CD14-positive monocyte (primary cell): ENCODE data around the gene ABCF3. TPM values are rescaled to one million over a fixed set of nuclear protein-coding genes. Genes with fewer than 3 reads are reported as not detected.

Source experiments
- DNase-seq, 3 donors: peaks; one replicate each; pipeline ENCODE4 v3.0.0-alpha.2; 2011 to 2022
- H2AFZ ChIP-seq: 2 replicates; pipeline ENCODE4 v1.6.0; 2012; ENCODE audit warnings: mild to moderate bottlenecking, low read depth, low read length, inconsistent platforms; ENCODE audit not compliant: insufficient read depth, poor library complexity, severe bottlenecking
- H3K27ac ChIP-seq, 2 donors: 1 replicate in 1 of 2; 2 replicates in 1 of 2; pipeline ENCODE4 v1.5.1; 2012 to 2013; ENCODE audit warnings: low read length in 2 of 2, control low read depth in 1 of 2, inconsistent platforms in 1 of 2, low read depth in 1 of 2, mild to moderate bottlenecking in 1 of 2
- H3K27me3 ChIP-seq, 2 donors: one replicate each; pipeline versions ENCODE4 v1.6.0 to v1.6.1; 2011 to 2013; ENCODE audit warnings: low read length in 2 of 2; ENCODE audit not compliant: control insufficient read depth in 2 of 2, insufficient read depth in 2 of 2
- H3K36me3 ChIP-seq, 2 donors: replicated peaks in 1 of 2; 1 replicate in 1 of 2; 2 replicates in 1 of 2; pipeline versions ENCODE4 v1.5.1 to v1.6.1; 2012 to 2013; ENCODE audit warnings: low read length in 2 of 2, control low read depth in 1 of 2, inconsistent platforms in 1 of 2, mild to moderate bottlenecking in 1 of 2; ENCODE audit not compliant: insufficient read depth in 2 of 2, control insufficient read depth in 1 of 2
- H3K4me1 ChIP-seq, 2 donors: 1 replicate in 1 of 2; 2 replicates in 1 of 2; pipeline versions ENCODE4 v1.5.1 to v1.6.1; 2012 to 2013; ENCODE audit warnings: low read length in 2 of 2, control low read depth in 1 of 2, inconsistent platforms in 1 of 2, mild to moderate bottlenecking in 1 of 2, moderate library complexity in 1 of 2; ENCODE audit not compliant: insufficient read depth in 2 of 2, control insufficient read depth in 1 of 2
- H3K4me2 ChIP-seq: replicated peaks from 2 replicates; pipeline ENCODE3; 2012; ENCODE audit warnings: low read length, moderate library complexity, mild to moderate bottlenecking; ENCODE audit not compliant: poor library complexity, severe bottlenecking; ENCODE audit errors: extremely low read depth
- H3K4me3 ChIP-seq, 3 experiments: fragments of 200-600 bp in 1 of 3; sonication (generic) in 1 of 3; replicated peaks in 1 of 3; 1 replicate in 2 of 3; 2 replicates in 1 of 3; pipeline ENCODE4 v1.5.1; 2011 to 2013; ENCODE audit warnings: low read length in 3 of 3, mild to moderate bottlenecking in 3 of 3, control low read depth in 2 of 3, low read depth in 2 of 3, inconsistent platforms in 1 of 3, moderate library complexity in 1 of 3
- H3K79me2 ChIP-seq: 2 replicates; pipeline ENCODE4 v1.6.0; 2012; ENCODE audit warnings: mild to moderate bottlenecking, control low read depth, inconsistent platforms, low read length, moderate library complexity; ENCODE audit not compliant: insufficient read depth
- H3K9ac ChIP-seq: 2 replicates; pipeline ENCODE4 v1.6.0; 2017; ENCODE audit warnings: low read length, mild to moderate bottlenecking; ENCODE audit not compliant: insufficient read depth, poor library complexity, severe bottlenecking
- H3K9me3 ChIP-seq, 2 donors: replicated peaks in 1 of 2; 1 replicate in 1 of 2; 2 replicates in 1 of 2; pipeline versions ENCODE4 v1.5.1 to v1.6.1; 2012 to 2013; ENCODE audit warnings: low read length in 2 of 2, control low read depth in 1 of 2; ENCODE audit not compliant: control insufficient read depth in 1 of 2, insufficient read depth in 1 of 2
- H4K20me1 ChIP-seq: 2 replicates; pipeline ENCODE4 v1.6.0; 2012; ENCODE audit warnings: mild to moderate bottlenecking, low read length, control low read depth, moderate library complexity; ENCODE audit not compliant: insufficient read depth
- H3K27ac Mint-ChIP-seq, 7 donors: one replicate each; pipeline ENCODE4 v1.8.0; 2020; ENCODE audit warnings: mild to moderate bottlenecking in 7 of 7, mixed read lengths in 7 of 7, moderate library complexity in 6 of 7, inconsistent platforms in 2 of 7
- H3K27me3 Mint-ChIP-seq, 3 donors: one replicate each; pipeline ENCODE4 v1.8.0; 2021 to 2022; ENCODE audit warnings: low read depth in 3 of 3, mild to moderate bottlenecking in 3 of 3, mixed read lengths in 3 of 3, moderate library complexity in 3 of 3, inconsistent platforms in 1 of 3
- H3K36me3 Mint-ChIP-seq, 2 donors: one replicate each; pipeline ENCODE4 v1.8.0; 2020; ENCODE audit warnings: mixed read lengths in 2 of 2, inconsistent platforms in 1 of 2, mild to moderate bottlenecking in 1 of 2
- H3K4me1 Mint-ChIP-seq: one replicate; pipeline ENCODE4 v1.8.0; 2020; ENCODE audit warnings: mild to moderate bottlenecking, mixed read lengths
- H3K4me3 Mint-ChIP-seq, 2 donors: one replicate each; pipeline ENCODE4 v1.8.0; 2020; ENCODE audit warnings: mild to moderate bottlenecking in 2 of 2, mixed read lengths in 2 of 2, moderate library complexity in 1 of 2
- H3K9me3 Mint-ChIP-seq, 7 donors: one replicate each; pipeline ENCODE4 v1.8.0; 2020 to 2022; ENCODE audit warnings: mixed read lengths in 7 of 7, mild to moderate bottlenecking in 6 of 7, moderate library complexity in 6 of 7, inconsistent platforms in 2 of 7
- CTCF ChIP-seq: fragments of 200-600 bp; IDR thresholded peaks from one replicate; pipeline ENCODE4 v1.8.0; 2022; ENCODE audit warnings: antibody characterized with exemption, mild to moderate bottlenecking
- WGBS: methylation state at CpG from one replicate; pipeline ENCODE4 v1.1.5; 2013; ENCODE audit warnings: missing lambda C conversion rate; ENCODE audit not compliant: insufficient coverage; 5-methylcytosine and 5-hydroxymethylcytosine counted together
- intact Hi-C, 2 donors: fragments of 100-400 bp; cut with micrococcal nuclease; formaldehyde crosslinking; loops; one replicate each; pipeline versions ENCODE4 v1.15.0 to v1.15.1; 2023
- polyA plus RNA-seq, 3 donors: library from polyadenylated mRNA; depleted of rRNA in 1 of 3; unstranded in 2 of 3; stranded (reverse) in 1 of 3; fragments of 300-500 nt in 2 of 3; fragments of >200 nt in 1 of 3; fragmentation: Illumina TruSeq in 2 of 3; gene quantifications; 1 replicate in 2 of 3; 2 replicates in 1 of 3; pipeline ENCODE4 v1.2.3, GENCODE V29; 2012 to 2021

ABCF3 gene
- polyA plus RNA-seq, 3 donors, result 13.5 to 74.8 (median 13.9) TPM

GRCh38 chr3:184234224-184234623, 48.2 kb downstream of the ABCF3 start:
- peaks cover 34 to 46% (median 35%) of the 10 kb centered on the region in 3 donors for H3K27me3 Mint-ChIP-seq
- 44% methylated on average over 2 of the region's 4 CpGs for WGBS
- peaks cover 30 to 37% of the 10 kb centered on the region in 2 donors for H3K27me3 ChIP-seq
- H3K79me2 ChIP-seq, result no peaks in the 10 kb centered on the region
- no peak overlapping the region for H3K4me3 Mint-ChIP-seq
- H3K4me2 ChIP-seq, result no peak overlapping the region
- H3K4me3 ChIP-seq, result no peak overlapping the region
- H3K4me1 Mint-ChIP-seq, result peaks cover 6% of the 10 kb centered on the region
- H3K9ac ChIP-seq, result no peak overlapping the region
- no peak overlapping the region for H2AFZ ChIP-seq
- H3K9me3 Mint-ChIP-seq, result peaks cover 0 to 8% (median 6%) of the 10 kb centered on the region in 7 donors
- no peaks in the 10 kb centered on the region for H4K20me1 ChIP-seq
- no peaks in the 10 kb centered on the region for H3K36me3 ChIP-seq
- intact Hi-C loops, result no loop called here
- no peaks in the 10 kb centered on the region for H3K36me3 Mint-ChIP-seq
- no peak overlapping the region for H3K27ac Mint-ChIP-seq
- no peak for TF ChIP-seq CTCF
- peaks cover 4 to 7% of the 10 kb centered on the region in 2 donors for H3K4me1 ChIP-seq
- peaks cover 0 to 9% of the 10 kb centered on the region in 2 donors for H3K9me3 ChIP-seq
- no peak for DNase-seq
- H3K27ac ChIP-seq, result no peak overlapping the region

GRCh38 chr3:184234671-184235380, 48.8 kb downstream of the ABCF3 start:
- no peak overlapping the region for H3K27ac Mint-ChIP-seq
- no peaks in the 10 kb centered on the region for H3K36me3 Mint-ChIP-seq
- 95% methylated on average over 11 of the region's 19 CpGs for WGBS
- H3K4me3 ChIP-seq, result no peak overlapping the region
- DNase-seq, result no peak
- H3K4me2 ChIP-seq, result no peak overlapping the region
- no peak overlapping the region for H3K27ac ChIP-seq
- peaks cover 0 to 9% of the 10 kb centered on the region in 2 donors for H3K9me3 ChIP-seq
- H3K79me2 ChIP-seq, result no peaks in the 10 kb centered on the region
- no peak for TF ChIP-seq CTCF
- H3K36me3 ChIP-seq, result no peaks in the 10 kb centered on the region
- H3K9ac ChIP-seq, result no peak overlapping the region
- H3K27me3 Mint-ChIP-seq, result peaks cover 32 to 44% (median 32%) of the 10 kb centered on the region in 3 donors
- peaks cover 0 to 7% (median 4%) of the 10 kb centered on the region in 7 donors for H3K9me3 Mint-ChIP-seq
- H3K4me1 ChIP-seq, result peaks cover under 1 to 1% of the 10 kb centered on the region in 2 donors
- H3K4me3 Mint-ChIP-seq, result no peak overlapping the region
- intact Hi-C loops, result no loop called here
- H4K20me1 ChIP-seq, result no peaks in the 10 kb centered on the region
- H3K27me3 ChIP-seq, result peaks cover 27 to 33% of the 10 kb centered on the region in 2 donors
- H3K4me1 Mint-ChIP-seq, result peaks cover 4% of the 10 kb centered on the region
- H2AFZ ChIP-seq, result no peak overlapping the region
